Activated naive CD4-positive, alpha-beta T cell treated with anti-CD3 and anti-CD28 coated beads, Interleukin-2, amount 50 U/mL, for 72 hours (primary cell): Measurements from ENCODE around the gene SUMF1. TPM values are rescaled to one million over a fixed set of nuclear protein-coding genes. Genes with fewer than 3 reads are reported as not detected.

Experiments used
- ATAC-seq, 2 donors: fragments of 150-1000 bp; cut with Tn5 transposase; 2 replicates each; pipeline ENCODE4 v1.10.0; 2021; ENCODE audit warnings: mild to moderate bottlenecking in 2 of 2, moderate library complexity in 2 of 2
- DNase-seq, 2 donors: peaks; one replicate each; pipeline ENCODE4 v3.0.0; 2021 to 2022; ENCODE audit warnings: low spot score in 2 of 2
- H3K27ac Mint-ChIP-seq, 2 donors: one replicate each; pipeline ENCODE4 v1.8.0; 2022; ENCODE audit warnings: mild to moderate bottlenecking in 2 of 2, mixed read lengths in 2 of 2
- H3K36me3 Mint-ChIP-seq, 2 donors: one replicate each; pipeline ENCODE4 v1.8.0; 2022; ENCODE audit warnings: mixed read lengths in 2 of 2
- H3K9me3 Mint-ChIP-seq, 2 donors: one replicate each; pipeline ENCODE4 v1.8.0; 2022; ENCODE audit warnings: mixed read lengths in 2 of 2
- total RNA-seq, 2 donors: library from RNA; stranded (reverse); gene quantifications; one replicate each; pipeline ENCODE4 v1.2.3, GENCODE V29; 2022

SUMF1 gene
- total RNA-seq, 2 donors from 2014 or later, result 4.8 to 6.2 TPM

DNA sequence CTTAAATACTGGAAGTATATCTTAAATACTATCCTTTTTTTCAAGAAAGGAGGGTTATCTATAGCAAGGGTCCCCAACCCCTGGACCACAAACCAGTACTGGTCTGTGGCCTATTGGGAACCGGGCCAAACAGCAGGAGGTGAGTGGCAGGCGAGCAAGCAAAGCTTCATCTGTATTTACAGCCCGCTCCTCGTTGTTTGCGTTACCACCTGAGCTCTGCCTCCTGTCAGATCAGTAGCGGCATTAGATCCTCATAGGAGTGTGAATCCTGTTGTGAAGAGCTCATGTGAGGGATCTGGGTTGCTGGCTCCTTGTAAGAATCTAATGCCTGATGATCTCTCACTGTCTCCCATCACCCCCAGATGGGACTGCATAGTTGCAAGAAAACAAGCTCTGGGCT lies 26.1 kb downstream of the SUMF1 start:
- ATAC-seq, result no peak
- no peaks in the 10 kb centered on the region for H3K36me3 Mint-ChIP-seq
- DNase-seq, result no peak

DNA sequence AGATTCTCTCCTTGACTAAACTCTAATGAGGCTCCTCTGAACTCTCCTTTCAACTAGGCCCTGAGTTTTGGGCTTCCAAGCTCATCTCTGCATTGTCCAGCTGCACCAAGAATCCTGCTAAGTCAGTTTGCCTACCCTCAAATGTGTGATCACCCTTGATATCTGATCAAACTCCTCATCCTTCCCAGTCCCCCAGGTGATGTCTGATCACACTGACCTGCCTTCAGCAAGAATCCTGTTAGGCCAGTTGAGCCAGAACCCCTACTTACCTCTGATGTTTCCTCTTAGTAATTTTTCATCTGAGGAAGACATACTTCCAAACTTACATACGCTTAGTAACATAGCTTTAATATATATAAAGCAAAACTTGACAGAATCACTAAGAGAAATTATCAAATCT lies 28.8 kb downstream of the SUMF1 start:
- DNase-seq (no peak), ATAC-seq (no peak)
- Mint-ChIP-seq H3K27ac (no peak overlapping the region), H3K36me3 (no peaks in the 10 kb centered on the region), H3K9me3 (no peaks in the 10 kb centered on the region)

More for the DNA sequence above, 26.1 kb downstream of the SUMF1 start:
- H3K27ac Mint-ChIP-seq, result peak overlapping the region in 1 of 2 donors; percentile 85
- H3K9me3 Mint-ChIP-seq, result no peaks in the 10 kb centered on the region

GRCh38 chr3:4432259-4432658 lies 34.8 kb downstream of the SUMF1 start:
- ATAC-seq (no peak), DNase-seq (no peak)
- Mint-ChIP-seq H3K27ac (no peak overlapping the region), H3K36me3 (peaks cover 8 to 20% of the 10 kb centered on the region in 2 donors), H3K9me3 (peaks cover 0 to 12% of the 10 kb centered on the region in 2 donors)

GRCh38 chr3:4429648-4430350 lies 37.3 kb downstream of the SUMF1 start:
- DNase-seq, result no peak
- peaks cover 4 to 18% of the 10 kb centered on the region in 2 donors for H3K9me3 Mint-ChIP-seq
- no peak for ATAC-seq
- peaks cover 13 to 30% of the 10 kb centered on the region in 2 donors for H3K36me3 Mint-ChIP-seq
- H3K27ac Mint-ChIP-seq, result no peak overlapping the region

GRCh38 chr3:4426782-4427344 lies 40.2 kb downstream of the SUMF1 start:
- Mint-ChIP-seq H3K9me3 (peaks cover 4 to 12% of the 10 kb centered on the region in 2 donors), H3K27ac (peak overlapping the region in 1 of 2 donors; percentile 73), H3K36me3 (peaks cover 5 to 19% of the 10 kb centered on the region in 2 donors)
- ATAC-seq (no peak), DNase-seq (no peak)

DNA sequence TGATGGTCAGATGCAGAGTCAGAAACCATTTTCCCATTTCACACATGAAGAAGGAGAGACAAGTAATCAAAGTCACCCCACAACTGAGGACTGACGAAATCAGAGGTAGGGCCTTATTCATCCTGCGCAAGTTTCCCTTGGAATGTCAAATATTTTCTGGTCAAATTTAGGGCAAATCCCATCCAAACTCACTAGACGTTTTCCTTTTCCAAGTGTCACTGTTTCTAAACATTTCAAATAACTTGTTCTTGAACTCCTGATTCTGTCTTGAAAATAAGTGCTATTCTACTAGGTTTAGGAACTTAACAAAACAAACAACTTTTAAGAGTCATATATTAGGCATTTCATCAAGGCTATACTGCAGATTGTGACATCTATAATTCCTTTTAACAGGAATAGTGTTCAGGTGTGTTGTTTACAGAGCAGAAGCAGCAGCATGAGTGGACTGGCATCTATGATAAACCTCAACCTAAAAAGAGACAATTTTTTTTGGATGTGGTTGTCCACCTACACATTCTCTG lies 40.7 kb downstream of the SUMF1 start:
- Mint-ChIP-seq H3K27ac (peak overlapping the region in 1 of 2 donors; percentile 73), H3K9me3 (peaks cover 4 to 8% of the 10 kb centered on the region in 2 donors), H3K36me3 (peaks cover 5 to 13% of the 10 kb centered on the region in 2 donors)
- ATAC-seq, result no peak
- no peak for DNase-seq

- H3K9me3 Mint-ChIP-seq, result peaks cover 4 to 6% of the 10 kb centered on the region in 2 donors
- ATAC-seq (peak in 1 of 2 donors; percentile 65), DNase-seq (no peak)
- peak overlapping the region in 1 of 2 donors; percentile 73 for H3K27ac Mint-ChIP-seq
- peaks cover 5 to 10% of the 10 kb centered on the region in 2 donors for H3K36me3 Mint-ChIP-seq
Observed at GRCh38 chr3:4425707-4426106, 41.4 kb downstream of the SUMF1 start.

- Mint-ChIP-seq H3K27ac (no peak overlapping the region), H3K36me3 (peaks cover 5 to 10% of the 10 kb centered on the region in 2 donors), H3K9me3 (peaks cover 4 to 6% of the 10 kb centered on the region in 2 donors)
- DNase-seq, result no peak
- ATAC-seq, result no peak
Observed at GRCh38 chr3:4425055-4425454, 42.0 kb downstream of the SUMF1 start.

GRCh38 chr3:4421121-4421520 lies 45.9 kb downstream of the SUMF1 start:
- H3K36me3 Mint-ChIP-seq, result peaks cover 5 to 10% of the 10 kb centered on the region in 2 donors
- H3K9me3 Mint-ChIP-seq, result peaks cover 4 to 6% of the 10 kb centered on the region in 2 donors
- peak overlapping the region; percentile 77 to 86 for H3K27ac Mint-ChIP-seq
- DNase-seq (peak in 1 of 2 donors; percentile 31), ATAC-seq (peak; percentile 89 to 94)

DNA sequence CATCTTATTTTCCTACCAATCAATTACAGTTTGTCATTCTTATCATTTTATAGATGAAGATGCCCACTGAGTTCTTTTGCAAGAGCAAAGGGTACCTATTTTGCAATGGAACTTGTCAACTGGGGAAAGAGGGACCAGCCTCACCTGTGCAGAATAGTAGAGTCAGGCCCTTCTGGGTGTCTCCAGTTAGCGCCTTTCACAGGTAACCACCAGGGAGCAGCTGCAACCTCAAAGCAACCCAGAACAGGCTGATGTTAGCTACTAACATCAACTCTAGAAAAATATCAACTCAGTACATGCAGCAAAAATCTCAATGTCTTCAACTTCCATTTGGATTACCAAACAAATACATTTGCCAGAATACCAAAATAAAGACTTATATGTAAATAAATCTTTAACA lies 47.1 kb downstream of the SUMF1 start:
- ATAC-seq (no peak), DNase-seq (no peak)
- Mint-ChIP-seq H3K27ac (no peak overlapping the region), H3K36me3 (no peaks in the 10 kb centered on the region), H3K9me3 (no peaks in the 10 kb centered on the region)

GRCh38 chr3:4419386-4419785 lies 47.7 kb downstream of the SUMF1 start:
- DNase-seq (no peak), ATAC-seq (no peak)
- Mint-ChIP-seq H3K9me3 (no peaks in the 10 kb centered on the region), H3K27ac (no peak overlapping the region), H3K36me3 (no peaks in the 10 kb centered on the region)

- no peaks in the 10 kb centered on the region for H3K36me3 Mint-ChIP-seq
- no peaks in the 10 kb centered on the region for H3K9me3 Mint-ChIP-seq
- H3K27ac Mint-ChIP-seq, result no peak overlapping the region
- DNase-seq (no peak), ATAC-seq (no peak)
Observed at GRCh38 chr3:4418156-4418555, 48.9 kb downstream of the SUMF1 start.

DNA sequence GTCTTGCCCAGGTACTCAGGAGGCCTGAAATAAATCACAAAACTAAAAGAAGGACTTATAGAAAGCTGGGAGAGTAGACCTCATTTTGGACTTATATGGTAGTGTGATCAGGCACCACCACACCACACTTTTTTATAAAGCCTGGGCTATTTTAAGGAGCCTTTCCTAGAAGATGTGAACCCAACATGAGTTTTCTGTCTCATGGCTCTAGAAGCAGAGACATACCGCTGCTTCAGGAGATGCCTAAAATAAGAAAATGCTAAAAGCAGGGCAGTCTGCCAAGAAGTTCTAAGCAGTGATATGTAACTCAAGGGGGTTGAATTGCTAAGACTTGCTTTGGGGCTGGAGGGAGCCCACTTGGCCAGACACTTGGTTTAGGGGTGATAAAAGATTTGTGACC lies 49.6 kb downstream of the SUMF1 start:
- ATAC-seq (no peak), DNase-seq (no peak)
- peaks cover 0 to under 1% of the 10 kb centered on the region in 2 donors for H3K9me3 Mint-ChIP-seq
- no peak overlapping the region for H3K27ac Mint-ChIP-seq
- H3K36me3 Mint-ChIP-seq, result peaks cover 0 to 1% of the 10 kb centered on the region in 2 donors

GRCh38 chr3:4416961-4417360 lies 50.1 kb downstream of the SUMF1 start:
- Mint-ChIP-seq H3K36me3 (peaks cover 0 to 6% of the 10 kb centered on the region in 2 donors), H3K27ac (no peak overlapping the region), H3K9me3 (peaks cover 0 to 5% of the 10 kb centered on the region in 2 donors)
- ATAC-seq (no peak), DNase-seq (no peak)

GRCh38 chr3:4416427-4416945 lies 50.6 kb downstream of the SUMF1 start:
- H3K9me3 Mint-ChIP-seq, result peaks cover 0 to 5% of the 10 kb centered on the region in 2 donors
- DNase-seq (no peak), ATAC-seq (no peak)
- peaks cover 1 to 11% of the 10 kb centered on the region in 2 donors for H3K36me3 Mint-ChIP-seq
- H3K27ac Mint-ChIP-seq, result no peak overlapping the region

- ATAC-seq (no peak), DNase-seq (no peak)
- Mint-ChIP-seq H3K36me3 (peaks cover 5 to 14% of the 10 kb centered on the region in 2 donors), H3K27ac (no peak overlapping the region), H3K9me3 (peaks cover 0 to 5% of the 10 kb centered on the region in 2 donors)
Observed at GRCh38 chr3:4413467-4413866, 53.6 kb downstream of the SUMF1 start.

DNA sequence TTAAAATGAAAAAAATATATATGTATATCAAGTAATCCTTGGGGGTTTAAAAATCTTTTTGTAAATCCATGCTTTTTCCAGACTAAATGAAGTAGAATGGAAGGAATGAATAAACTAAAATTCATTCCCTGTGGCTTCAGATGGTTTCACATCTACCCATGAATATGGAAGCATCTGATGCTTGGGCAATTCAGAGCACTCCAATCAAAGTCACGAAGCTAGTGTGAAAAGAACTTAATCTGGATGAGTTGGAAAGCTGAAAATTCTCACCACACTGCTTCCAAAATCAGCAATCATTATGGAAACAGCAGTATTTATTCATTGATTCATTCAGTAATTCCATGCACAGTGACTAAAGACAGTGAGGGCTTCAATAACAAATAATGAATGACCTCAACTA lies 55.2 kb downstream of the SUMF1 start:
- H3K36me3 Mint-ChIP-seq, result peaks cover 8 to 14% of the 10 kb centered on the region in 2 donors
- peak overlapping the region in 1 of 2 donors; percentile 24 for H3K27ac Mint-ChIP-seq
- ATAC-seq (no peak), DNase-seq (no peak)
- H3K9me3 Mint-ChIP-seq, result peaks cover 0 to 5% of the 10 kb centered on the region in 2 donors
